Subcutaneous abdominal adipose tissue (tissue), 5 donors: ENCODE measurements around the gene FSCN2.

Source experiments
- H3K27ac ChIP-seq: one replicate; pipeline ENCODE4 v1.7.0; 2013; ENCODE audit warnings: low read depth, mild to moderate bottlenecking, inconsistent platforms, low read length, moderate library complexity
- H3K27me3 ChIP-seq, 5 donors: one replicate each; pipeline ENCODE4 v1.7.0; 2013; ENCODE audit warnings: low read length in 5 of 5, inconsistent platforms in 1 of 5; ENCODE audit not compliant: control insufficient read depth in 5 of 5, insufficient read depth in 4 of 5
- H3K36me3 ChIP-seq, 5 donors: one replicate each; pipeline ENCODE4 v1.7.0; 2013; ENCODE audit warnings: low read length in 5 of 5; ENCODE audit not compliant: control insufficient read depth in 5 of 5, insufficient read depth in 5 of 5
- H3K4me1 ChIP-seq, 5 donors: one replicate each; pipeline ENCODE4 v1.7.0; 2013; ENCODE audit warnings: low read length in 5 of 5, mild to moderate bottlenecking in 3 of 5, moderate library complexity in 1 of 5; ENCODE audit not compliant: control insufficient read depth in 5 of 5, insufficient read depth in 5 of 5
- H3K4me3 ChIP-seq, 5 donors: one replicate each; pipeline ENCODE4 v1.7.0; 2013; ENCODE audit warnings: low read length in 5 of 5, low read depth in 1 of 5
- H3K9ac ChIP-seq, 5 donors: one replicate each; pipeline ENCODE4 v1.7.0; 2013; ENCODE audit warnings: low read length in 5 of 5, mild to moderate bottlenecking in 4 of 5, moderate library complexity in 3 of 5
- H3K9me3 ChIP-seq, 5 donors: one replicate each; pipeline ENCODE4 v1.7.0; 2013; ENCODE audit warnings: low read length in 5 of 5; ENCODE audit not compliant: control insufficient read depth in 5 of 5
- donor health status: healthy.
- donor health status: healthy.
- donor health status: healthy.
- donor health status: healthy.
- donor health status: healthy.

FSCN2 gene

DNA sequence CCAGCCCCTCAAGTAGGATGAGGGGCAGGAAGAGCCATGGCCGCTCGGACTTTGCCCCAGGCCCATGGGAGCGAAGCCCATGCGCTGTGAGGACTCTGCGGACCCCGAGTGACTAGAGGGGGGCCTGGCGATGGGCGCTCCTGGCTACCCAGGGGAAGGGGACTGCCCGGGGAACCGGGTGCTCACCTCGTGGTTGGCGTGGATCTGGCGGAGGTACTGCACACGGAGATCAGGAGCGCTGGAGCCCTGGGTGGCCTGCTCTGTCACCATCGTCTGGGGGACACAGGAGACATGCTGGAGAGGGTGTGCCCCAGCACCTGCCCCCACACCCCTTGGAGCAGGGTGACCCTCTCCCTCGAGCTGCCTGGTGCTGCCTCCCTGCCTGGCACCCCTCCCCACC is 12.9 kb downstream of the FSCN2 start:
- Histone ChIP-seq H3K36me3 (peaks cover 0 to 78% (median 71%) of the 10 kb centered on the region in 5 donors), H3K9me3 (no peaks in the 10 kb centered on the region), H3K27me3 (peaks cover 12 to 26% (median 23%) of the 10 kb centered on the region in 5 donors), H3K4me1 (peaks cover 0 to 14% (median 4%) of the 10 kb centered on the region in 5 donors), H3K4me3 (no peak overlapping the region), H3K27ac (no peak overlapping the region), H3K9ac (no peak overlapping the region)

DNA sequence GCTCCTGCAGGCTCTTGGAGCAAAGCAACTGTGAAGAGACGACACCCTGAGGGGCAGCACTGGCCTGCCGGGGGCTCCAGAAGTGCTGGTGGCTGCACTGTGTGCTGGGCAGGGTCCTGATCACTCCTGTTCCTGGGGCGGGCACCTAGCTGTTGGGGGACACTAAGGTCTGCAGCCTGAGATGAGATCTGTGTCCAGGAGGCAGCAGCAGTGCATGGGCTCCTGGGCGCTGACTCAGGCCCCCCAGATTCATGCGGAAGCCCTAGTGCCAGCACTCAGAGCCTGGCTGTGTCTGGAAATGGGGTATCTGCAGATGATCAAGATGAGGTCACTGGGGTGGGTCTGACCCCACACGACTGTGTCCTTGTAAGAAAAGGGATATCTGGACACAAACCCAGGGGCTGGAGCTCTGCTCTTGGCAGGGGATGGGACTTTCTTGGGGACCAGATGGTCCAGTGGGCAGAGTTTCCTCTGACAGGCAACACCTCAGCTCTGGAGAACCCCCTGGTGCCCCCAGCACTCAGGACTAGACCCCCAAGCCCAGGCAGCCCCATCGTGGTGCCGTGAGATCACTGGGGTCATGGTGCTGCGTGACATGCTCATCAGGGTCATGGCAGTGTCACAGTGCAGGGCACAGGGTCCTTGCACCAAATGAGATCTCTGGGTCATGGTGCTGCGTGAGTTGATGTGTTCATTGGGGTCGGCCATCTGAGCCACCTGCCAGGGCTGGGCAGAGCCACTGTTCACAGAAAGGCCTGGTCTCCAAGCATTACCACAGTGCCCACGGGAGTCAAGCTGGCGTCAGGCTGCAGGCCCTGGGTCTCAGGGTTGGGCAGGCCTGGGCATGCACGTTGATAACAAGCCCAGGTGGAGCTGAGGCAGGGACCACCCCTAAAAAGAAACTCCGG is 14.5 kb downstream of the FSCN2 start:
- no peak overlapping the region for H3K27ac ChIP-seq
- no peak overlapping the region for H3K4me3 ChIP-seq
- H3K4me1 ChIP-seq = peaks cover 0 to 1% (median 0%) of the 10 kb centered on the region in 5 donors
- H3K9ac ChIP-seq = no peak overlapping the region
- no peaks in the 10 kb centered on the region for H3K9me3 ChIP-seq
- H3K36me3 ChIP-seq = peaks cover 0 to 94% (median 86%) of the 10 kb centered on the region in 5 donors
- H3K27me3 ChIP-seq = peaks cover 6 to 12% (median 8%) of the 10 kb centered on the region in 5 donors

DNA sequence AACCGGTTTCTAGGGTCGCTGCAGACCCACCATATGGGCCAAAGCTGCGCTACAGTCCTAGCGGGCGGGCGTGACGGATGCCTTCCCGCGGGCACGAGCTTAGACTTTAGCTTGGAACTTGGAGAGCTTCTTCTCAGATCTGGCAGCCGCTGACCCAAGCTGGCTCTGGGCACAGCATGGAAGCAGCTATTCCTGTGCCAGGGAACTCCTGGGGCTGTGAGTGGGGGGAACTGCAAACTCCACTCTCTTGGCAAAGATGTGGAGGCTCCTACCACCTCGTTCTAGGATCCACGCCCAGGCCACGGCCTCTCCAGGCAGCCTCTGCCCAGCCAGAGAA is 15.1 kb downstream of the FSCN2 start:
- Histone ChIP-seq H3K4me1 (no peaks in the 10 kb centered on the region), H3K27me3 (peaks cover under 1 to 7% (median 2%) of the 10 kb centered on the region in 5 donors), H3K27ac (no peak overlapping the region), H3K36me3 (peaks cover 0 to 96% (median 89%) of the 10 kb centered on the region in 5 donors), H3K9ac (no peak overlapping the region), H3K4me3 (no peak overlapping the region), H3K9me3 (no peaks in the 10 kb centered on the region)

DNA sequence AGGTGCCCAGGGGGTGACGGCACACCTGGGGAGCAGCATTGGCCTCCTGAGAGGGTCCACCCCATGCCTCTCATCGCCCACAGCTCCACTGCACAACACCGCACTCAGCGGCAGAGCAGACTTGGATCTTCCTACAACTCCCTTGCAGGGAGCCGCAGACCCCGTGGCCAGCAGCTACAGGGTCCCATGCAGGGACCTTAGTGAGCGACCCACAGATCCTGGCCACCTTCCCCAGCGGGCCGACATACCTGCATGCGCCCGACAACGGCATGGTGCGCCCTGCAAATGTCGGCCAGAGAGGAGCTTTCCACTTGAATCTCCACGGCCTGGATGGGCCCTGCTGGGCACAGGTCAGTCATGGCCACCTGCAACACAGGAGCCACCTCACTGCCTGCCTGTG is 15.6 kb downstream of the FSCN2 start:
- H3K4me3 ChIP-seq = no peak overlapping the region
- peaks cover 0 to 95% (median 87%) of the 10 kb centered on the region in 5 donors for H3K36me3 ChIP-seq
- H3K27ac ChIP-seq = no peak overlapping the region

DNA sequence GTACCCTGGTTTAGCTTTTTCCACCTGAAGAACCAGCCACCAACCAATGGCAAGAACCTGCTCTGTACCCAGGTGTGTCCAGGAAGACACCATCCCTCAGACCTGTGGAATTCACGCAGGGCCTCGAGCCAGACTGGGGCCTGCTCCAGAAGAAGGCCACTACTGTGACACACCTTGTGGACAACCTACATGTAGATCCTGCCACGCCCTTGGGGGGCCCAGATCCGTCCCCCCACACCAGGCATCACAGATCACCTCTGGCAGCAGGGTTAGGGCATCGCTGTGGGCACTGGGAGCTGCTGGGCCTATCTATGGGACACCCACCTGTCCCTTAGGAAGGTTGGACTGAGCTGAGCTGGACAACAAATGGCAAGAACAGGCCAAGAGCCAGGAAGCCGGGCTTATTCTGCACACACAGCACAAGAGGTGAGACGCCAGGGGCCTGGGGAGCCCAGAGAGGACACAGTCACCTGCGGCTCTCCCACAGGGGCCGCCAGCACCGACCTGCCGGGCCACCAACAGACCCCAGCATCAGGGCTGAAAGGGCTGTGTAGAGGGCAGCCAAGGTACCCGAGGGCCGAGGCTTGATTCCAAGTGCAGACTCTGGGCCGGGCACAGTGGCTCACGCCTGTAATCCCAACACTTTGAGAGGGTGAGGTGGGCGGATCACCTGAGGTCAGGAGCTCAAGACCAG is 16.3 kb downstream of the FSCN2 start:
- H3K4me3 ChIP-seq = no peak overlapping the region
- no peaks in the 10 kb centered on the region for H3K9me3 ChIP-seq
- H3K27ac ChIP-seq = no peak overlapping the region
- H3K9ac ChIP-seq = no peak overlapping the region
- no peaks in the 10 kb centered on the region for H3K27me3 ChIP-seq
- H3K36me3 ChIP-seq = peaks cover 0 to 94% (median 86%) of the 10 kb centered on the region in 5 donors
- H3K4me1 ChIP-seq = peaks cover 0 to 4% (median 0%) of the 10 kb centered on the region in 5 donors

More for the DNA sequence above, 15.6 kb downstream of the FSCN2 start:
- no peaks in the 10 kb centered on the region for H3K4me1 ChIP-seq
- no peaks in the 10 kb centered on the region for H3K9me3 ChIP-seq
- no peak overlapping the region for H3K9ac ChIP-seq
- H3K27me3 ChIP-seq = peaks cover 0 to 3% (median 0%) of the 10 kb centered on the region in 5 donors

DNA sequence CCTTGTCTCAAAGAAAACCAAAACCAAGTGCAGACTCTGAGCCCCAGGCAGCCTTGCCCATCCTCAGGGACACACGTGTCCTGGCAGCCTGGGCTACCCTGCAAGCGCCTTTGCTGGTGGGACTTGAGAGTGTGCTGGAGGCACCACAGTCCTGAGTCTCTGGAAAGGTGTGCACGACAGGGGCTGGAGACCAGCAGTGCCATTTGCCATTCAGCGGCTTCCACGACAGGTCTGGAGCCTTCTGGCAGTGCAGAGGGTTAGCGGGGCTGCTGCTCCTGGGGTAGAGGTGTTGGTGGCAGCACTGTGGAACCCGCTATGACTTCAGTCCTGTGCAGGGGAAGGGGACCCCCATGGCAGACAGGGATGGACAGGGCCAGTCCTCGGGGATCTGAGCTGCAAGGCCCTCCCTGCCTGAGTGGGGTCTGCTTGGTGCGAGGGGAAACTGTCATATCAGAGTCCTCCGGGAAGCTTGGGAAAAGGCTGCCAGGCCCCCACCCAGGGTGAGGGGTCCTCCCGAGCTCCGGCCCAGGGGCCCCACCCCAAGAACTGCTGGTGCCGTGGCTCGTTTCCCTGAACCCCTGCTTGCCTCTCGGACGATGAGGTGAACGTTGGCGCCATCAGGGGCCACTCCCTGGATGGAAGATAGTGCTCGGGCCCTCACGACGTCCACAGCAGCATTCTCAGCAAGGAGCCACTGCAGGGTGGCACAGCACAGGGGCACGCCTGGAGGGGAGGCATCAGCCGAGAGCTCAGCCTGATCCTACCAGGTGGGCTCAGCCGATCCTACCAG is 17.2 kb downstream of the FSCN2 start:
- Histone ChIP-seq H3K9ac (no peak overlapping the region), H3K4me3 (no peak overlapping the region), H3K9me3 (no peaks in the 10 kb centered on the region), H3K36me3 (peaks cover 0 to 93% (median 82%) of the 10 kb centered on the region in 5 donors), H3K4me1 (peaks cover 0 to 7% (median 0%) of the 10 kb centered on the region in 5 donors), H3K27ac (no peak overlapping the region), H3K27me3 (no peaks in the 10 kb centered on the region)

DNA sequence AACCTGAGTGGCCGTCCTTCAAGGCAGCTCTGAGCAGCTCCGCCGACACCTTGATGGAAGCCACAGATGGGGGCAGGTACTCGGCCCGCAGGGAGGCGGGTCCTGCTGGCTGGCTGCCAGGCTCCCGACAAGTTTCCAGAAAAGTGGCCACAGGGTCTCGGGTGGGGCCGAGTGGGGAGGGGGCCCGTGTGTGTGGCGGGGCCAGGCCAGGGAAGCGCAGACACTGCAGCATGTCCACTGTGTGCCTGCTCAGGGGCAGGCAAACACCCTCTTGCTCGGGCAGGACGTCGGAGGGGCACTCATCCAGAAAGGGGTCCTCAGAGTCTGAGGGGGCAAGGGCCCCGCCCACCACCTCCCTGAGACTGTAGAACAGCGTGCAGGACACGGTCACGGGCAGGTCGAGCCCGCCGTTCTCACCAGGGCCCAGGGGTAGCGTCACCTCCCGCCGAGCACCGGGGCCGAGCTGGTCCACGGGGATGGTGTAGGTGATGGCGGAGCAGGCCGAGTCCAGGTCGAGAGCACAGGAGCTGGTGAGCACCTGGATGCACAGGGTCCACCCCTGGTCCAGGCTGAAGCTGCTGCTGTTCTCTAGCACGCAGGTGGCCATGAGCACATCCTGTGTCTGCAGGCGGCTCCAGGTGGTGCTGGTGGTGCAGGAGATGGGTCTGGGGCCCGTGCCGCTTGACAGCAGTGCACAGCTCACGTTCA is 18.9 kb downstream of the FSCN2 start:
- no peak overlapping the region for H3K9ac ChIP-seq
- peaks cover 0 to 22% (median 12%) of the 10 kb centered on the region in 5 donors for H3K4me1 ChIP-seq
- H3K36me3 ChIP-seq = peaks cover 0 to 82% (median 72%) of the 10 kb centered on the region in 5 donors
- H3K4me3 ChIP-seq = no peak overlapping the region
- H3K27me3 ChIP-seq = no peaks in the 10 kb centered on the region
- H3K9me3 ChIP-seq = no peaks in the 10 kb centered on the region
- no peak overlapping the region for H3K27ac ChIP-seq

DNA sequence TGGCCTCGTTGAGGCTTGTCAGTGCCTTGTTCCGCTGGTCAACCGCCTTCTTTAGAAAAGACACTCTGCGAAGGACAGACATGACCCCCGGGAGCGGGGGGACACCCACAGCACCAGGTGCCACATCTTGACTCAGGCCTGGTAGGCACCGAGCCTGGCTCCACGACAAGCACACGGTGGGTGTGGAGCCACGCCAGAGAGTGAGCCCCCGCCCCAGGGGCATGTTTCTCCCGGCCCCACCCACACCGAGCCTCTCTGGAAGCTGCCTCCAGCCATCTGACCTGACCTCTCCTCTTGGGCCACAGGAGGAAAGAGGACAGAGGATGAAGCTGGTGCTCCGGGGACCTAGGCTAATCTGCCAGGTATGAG is 19.4 kb downstream of the FSCN2 start:
- Histone ChIP-seq H3K9ac (no peak overlapping the region), H3K36me3 (peaks cover 0 to 77% (median 67%) of the 10 kb centered on the region in 5 donors), H3K9me3 (no peaks in the 10 kb centered on the region), H3K4me1 (peaks cover 0 to 24% (median 13%) of the 10 kb centered on the region in 5 donors), H3K27ac (no peak overlapping the region), H3K4me3 (no peak overlapping the region), H3K27me3 (no peaks in the 10 kb centered on the region)

DNA sequence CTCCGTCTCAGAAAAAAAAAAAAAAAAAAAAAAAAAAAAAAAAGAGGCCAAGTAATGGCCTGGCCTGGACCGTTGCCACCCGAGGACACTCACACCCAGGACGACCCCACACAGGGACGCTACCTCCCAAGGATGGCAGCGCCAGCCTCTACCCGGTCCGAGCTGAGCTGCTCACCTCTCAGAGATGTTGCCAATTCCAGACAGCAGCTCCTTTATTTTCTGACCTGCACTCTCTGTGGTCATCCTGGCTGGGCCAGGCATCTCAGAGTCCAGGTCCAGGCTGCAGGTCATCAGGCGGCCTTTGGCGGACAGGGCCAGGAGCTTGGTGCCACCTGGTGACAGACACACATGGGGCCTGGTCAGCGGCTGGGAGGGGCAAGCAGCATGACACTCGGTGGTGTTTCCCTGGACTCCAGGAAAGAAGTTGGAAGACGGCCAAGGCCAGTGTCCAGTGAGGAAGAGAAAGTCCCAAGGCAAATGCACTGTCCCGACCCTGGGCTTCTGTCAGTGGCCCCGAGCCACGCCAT is 20.9 kb downstream of the FSCN2 start:
- Histone ChIP-seq H3K27ac (no peak overlapping the region), H3K36me3 (peaks cover 0 to 62% (median 53%) of the 10 kb centered on the region in 5 donors), H3K9me3 (no peaks in the 10 kb centered on the region)

More for the DNA sequence above, 20.9 kb downstream of the FSCN2 start:
- Histone ChIP-seq H3K4me1 (peaks cover 5 to 39% (median 28%) of the 10 kb centered on the region in 5 donors), H3K27me3 (no peaks in the 10 kb centered on the region), H3K9ac (no peak overlapping the region), H3K4me3 (no peak overlapping the region)
